DMS53 (cell line): ENCODE data around the gene KNDC1.
"Not testable (repeated sequence)": the region's sequence is repeated elsewhere in the genome, so short reads cannot be mapped to it uniquely, and the experiment has no call there.

ENCODE experiments used
- DNase-seq: peaks from one replicate; lab custom pipeline; 2025; lab: John Stamatoyannopoulos, UW

KNDC1 gene

DNA sequence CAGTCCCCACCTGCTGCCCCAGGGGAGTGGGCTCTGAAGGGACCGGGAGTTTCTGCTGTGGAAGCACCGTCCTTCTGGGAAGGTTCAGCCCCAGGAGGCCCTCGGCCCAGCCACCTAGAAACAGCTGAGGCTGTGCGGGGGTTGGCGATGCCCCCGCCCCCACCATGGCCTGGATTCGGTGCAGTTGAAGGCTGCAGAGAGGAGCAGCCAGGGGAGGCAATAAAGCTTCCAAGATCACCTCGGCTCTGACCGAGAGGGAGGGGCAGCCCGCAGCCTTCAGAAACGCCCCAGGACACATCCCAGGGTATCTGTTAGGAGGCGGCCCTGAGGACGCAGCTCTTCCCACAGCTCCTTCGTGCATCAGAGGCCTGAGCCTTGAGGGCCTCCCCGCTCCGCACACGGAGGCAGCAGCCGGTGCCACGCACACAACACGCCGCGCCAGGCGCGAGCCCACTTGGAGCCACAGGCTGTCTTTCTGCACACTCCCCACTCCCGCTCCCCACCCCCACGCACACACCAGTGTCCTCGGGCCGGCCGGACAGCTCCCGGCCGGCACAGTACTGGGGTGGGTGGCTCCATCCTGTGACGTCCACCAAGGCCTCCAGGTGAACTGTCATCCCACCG is 1.6 kb downstream of the KNDC1 start:
- no peak for DNase-seq

DNA sequence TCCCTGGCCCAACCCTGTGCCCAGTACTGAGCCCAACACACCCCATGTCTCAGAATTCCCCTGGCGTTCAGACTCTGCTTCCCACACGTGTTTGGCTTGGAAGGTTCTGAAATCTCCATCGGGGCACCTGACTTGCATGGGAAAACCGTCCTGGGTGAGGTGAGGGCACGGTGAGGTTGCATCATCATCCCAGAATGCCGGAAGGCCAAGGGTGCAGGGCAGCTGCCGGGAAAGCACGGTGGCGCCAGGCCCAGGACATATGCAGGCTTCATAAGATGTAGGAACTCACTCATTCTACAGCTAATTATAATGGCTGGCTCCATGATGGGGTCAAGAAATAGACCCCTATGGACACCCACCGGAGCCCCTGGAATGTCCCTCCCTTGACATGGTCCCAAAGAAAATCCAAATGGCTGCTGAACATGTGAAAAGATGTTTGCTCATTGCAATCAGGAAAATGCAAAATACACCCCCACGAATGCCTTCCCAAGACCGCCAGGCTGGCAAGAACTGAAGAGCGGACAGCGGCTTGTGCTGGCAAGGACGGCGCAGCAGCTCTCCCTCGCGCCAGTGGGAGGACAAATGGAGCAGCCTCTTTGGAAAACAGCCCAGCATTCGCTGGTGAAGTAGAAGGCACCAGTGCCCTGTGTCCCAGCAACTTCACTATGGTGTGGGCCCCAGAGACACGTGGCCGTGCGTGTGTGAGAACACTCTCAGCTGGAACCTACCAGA is 2.3 kb downstream of the KNDC1 start:
- DNase-seq = no peak

DNA sequence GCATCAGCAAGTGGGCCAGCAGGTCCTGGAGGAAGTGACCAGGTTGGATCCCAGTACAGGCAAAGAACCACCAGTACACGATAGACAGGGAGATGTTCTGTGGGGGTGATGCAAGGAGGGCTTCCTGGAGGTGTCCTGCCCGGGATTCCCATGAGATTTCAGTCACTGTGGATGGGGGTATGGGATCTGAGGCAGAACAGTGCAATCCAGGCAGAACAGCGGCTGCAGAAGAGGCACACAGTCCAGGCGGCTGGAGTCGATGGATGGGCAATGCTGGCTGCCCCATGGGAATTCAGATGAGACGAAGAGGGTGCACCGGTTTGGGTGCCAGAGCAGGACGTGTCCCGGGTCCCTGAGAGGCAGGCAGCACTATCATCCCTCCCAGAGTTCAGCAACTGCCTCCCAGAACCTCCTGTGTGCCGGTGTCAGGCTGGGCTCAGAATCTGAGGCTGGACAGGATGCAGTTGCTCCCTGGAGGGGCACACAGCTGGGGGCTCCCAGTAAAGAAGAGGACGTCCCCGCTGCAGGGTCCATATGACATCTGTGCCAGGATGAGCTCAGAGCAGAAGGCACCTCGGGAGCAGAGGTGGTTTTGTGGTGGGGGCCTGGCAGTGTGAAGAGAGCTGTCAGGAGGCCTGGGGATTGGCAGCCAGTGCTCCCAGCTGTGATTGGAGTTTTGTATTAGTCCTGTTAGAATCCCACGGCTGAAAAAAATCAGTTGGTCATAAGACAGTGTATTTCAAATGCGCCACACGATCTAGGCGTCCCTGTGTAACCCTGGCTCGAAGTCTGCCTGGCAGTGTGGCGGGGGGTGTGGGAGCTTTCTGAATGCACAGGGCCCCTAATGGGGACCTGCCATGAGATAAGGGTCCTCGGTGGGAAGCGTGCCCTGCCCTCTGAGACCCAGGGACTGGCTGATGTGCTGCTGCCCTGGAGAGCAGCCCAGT is 3.2 kb downstream of the KNDC1 start:
- DNase-seq = no peak

DNA sequence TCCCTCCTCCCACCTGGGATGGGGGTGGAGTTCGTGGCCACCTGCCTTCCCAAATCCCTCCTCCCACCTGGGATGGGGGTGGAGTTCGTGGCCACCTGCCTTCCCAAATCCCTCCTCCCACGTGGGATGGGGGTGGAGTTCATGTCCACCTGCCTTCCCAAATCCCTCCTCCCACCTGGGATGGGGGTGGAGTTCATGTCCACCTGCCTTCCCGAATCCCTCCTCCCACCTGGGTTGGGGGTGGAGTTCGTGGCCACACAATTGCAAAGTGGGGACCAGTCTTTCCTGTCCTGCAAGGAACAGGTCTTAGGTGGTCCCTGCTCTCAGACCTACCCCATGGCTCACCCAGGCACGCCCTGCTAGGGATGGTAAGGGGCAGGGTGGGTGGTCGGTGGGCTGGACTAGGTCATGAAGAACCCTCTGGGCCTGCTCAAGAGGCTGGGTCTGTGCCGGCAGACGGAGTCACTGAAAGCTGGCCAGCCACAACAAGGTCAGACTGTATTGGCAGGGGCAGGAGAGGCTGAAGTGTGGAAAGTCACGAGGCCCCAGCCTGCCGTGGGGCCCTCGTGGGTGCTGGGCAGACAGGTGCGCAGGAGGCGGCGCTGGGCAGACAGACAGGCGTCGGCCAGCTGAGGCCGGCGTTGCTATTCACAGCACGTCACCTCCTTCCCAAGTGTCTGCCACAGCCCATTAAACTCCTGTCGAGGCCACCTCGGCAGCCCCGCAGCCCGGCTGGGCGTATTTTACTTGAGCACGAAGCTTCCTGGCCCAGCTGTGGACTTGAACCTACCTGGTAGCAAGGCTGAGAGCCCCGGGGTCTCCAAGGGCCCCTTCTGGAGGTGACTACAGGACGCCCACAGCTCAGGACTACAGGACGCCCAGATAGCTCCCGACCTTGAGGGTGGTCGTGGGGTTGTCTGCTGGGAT is 4.1 kb downstream of the KNDC1 start:
- DNase-seq = no peak

DNA sequence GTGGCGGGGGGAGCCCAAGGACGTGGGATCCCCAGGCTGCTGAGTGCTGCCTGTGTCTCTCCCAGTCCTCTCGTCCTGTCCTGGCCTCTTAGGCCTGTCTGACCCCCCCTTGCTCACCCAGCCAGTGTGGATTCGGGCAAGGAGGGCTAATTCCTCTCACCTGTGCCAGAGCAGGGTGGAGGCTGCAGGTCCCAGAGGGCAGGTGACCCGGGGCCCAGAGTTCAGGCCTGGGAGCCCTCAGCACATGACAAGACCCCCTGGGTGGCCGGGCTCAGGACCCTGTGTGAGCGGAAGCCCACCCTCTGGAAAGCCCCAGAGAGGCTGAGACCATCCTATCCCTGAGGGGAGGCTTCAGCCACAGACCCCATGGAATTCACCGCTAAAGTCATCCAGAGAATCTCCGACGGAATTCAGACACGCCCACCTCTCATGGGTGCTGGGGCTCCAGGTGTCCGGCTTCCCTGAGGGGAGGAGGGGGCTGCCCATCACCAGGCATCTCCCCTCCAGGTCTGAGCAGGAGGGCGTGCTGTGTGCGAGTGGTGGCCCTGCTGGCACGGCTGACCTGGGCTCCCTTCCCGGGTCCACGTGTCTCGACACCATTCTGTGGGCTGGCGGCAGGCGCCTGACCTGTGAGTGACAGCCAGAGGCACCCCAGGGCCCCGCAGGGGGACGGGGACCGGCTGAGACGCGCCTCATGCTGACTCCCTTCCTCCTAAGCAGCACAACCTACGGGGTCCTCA is 5.0 kb downstream of the KNDC1 start:
- DNase-seq = no peak

DNA sequence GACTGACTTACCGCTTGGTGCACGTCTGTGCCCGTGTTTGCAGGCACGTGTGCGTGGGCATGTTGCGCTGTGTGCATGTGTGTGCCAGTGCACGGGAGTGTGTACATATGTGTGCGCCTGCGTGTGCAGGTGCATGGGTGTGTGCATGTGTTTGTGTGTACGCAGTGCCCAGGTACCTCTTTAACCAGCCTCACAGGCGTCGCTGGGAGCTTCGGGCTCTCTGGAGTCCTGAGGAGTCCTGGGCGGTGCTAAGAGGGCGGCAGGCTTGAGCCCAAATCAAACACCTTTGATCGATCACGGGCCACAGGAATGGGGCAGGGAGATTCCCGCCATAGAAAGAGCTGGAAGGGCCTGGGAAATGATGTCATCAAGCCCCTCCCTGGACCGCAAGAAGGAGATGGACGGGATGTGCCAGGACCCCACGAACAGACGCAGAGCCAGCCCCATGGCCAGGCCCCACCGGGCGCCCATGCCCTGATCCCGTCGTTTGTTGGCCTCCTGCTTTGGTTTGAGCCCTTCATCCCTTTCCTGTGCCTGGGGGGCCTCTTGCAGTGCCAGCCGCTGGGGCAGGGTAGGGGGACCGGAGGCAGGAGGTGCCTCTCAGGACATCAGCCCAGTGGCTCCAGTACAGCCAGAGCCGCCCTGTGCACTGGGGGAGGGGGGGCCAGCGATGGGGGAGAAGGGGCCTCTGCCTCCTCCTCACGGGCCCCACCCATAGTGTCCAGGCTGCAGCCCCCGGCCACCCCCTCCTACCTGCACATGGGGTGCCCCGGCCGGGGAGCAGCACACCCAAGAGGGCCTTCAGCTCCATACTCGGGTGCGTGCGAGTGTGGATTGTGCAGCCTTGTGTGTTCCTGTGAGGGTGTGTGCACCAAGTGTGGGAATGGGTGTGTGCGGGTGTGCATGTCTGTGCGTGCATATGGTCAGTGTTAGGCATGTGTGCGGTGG is 5.8 kb downstream of the KNDC1 start:
- no peak for DNase-seq

DNA sequence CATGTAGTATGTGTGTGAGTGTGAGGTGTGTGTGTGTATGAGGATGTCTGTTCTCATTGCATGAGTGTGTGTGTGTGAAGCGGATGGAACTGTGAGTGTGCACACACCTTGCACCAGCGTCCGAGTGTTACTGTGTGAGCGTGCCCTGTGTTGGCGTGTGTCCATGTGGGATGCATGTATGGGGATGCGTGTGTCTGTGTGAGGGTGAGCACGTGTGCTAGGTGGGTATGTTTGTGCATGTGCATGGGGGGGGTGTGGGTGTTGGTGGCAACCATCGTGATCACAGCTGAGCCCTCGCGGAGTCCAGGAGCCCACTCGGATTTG is 6.4 kb downstream of the KNDC1 start:
- DNase-seq = no peak

DNA sequence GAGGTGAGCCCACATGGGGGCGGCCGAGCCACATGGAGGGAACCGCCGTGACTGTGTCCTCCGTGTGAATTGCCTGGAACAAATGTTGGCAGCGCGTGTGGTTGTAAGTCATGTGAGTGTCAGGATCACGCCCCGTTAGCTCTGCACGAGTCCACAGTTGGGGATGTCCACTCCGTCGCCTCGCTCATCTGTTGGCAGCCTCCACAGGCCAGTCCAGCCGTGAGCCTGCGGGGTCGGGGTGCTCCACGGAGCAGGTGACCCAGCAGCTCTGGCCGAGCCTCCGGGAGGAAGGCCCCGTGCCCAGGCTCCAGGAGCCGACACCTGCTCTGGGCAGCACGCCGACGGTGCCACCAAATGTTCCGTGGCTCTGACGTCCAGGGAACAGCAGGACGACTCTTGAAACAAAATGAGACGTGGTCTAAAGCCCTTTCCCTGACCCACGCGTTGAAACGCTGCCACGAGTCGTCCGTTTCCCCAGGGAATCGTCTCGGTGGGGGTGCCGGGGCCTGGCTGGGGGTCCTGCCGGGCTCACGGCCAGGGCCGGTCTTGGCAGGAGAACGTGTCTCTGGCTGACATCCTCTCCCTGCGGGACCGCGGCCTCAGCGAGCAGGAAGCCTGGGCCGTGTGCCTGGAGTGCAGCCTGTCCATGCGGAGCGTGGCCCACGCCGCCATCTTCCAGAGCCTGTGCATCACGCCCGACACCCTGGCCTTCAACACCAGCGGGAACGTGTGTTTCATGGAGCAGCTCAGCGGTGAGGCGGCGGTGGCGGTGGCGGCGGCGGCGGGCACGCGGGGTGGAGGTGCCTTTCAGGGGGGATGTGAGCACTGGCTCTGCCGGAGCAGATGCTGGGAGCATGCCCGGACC is 7.0 kb downstream of the KNDC1 start:
- DNase-seq = no peak

DNA sequence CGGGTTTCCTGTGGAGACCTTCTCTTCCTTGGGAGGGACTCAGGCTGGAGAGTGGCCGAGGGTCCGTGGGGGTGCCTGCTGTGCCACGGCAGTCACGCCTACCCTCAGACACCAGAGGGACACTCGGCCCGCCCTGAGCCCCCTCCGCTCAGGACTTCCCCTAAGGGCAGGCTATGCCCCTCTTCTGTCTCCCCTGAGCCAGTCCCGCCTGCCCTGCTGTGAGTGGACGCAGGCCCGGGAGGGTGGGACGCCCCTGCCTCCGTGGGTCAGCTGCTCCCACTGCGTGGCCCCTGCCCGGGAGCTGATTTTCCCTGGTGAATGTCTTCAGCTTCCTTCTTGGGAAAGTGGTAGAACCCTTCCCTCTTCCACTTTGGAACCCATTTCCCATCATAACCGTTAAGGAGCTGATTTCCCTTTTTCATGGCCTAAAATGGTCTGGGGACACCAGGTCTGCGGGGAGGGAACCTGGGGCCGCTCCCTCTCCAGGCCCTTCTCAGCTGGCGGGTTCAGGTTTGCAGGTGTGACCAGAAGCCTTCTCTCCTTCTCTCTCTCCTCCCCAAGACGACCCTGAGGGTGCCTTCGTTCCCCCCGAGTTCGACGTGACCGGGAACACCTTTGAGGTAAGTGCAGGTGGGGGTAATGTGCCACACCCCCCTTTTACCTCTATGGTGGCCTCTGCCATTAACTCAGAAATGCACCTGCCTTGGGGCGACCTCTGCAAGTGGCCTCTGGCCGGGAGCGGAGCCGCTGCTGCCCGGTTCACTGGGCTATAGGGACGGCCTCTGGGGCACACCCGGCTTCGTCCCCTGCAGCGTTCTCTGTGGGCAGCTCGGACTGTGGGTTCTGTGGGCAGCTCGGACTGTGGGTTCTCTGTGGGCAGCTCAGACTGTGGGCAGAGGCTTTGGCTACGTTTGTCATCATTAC is 7.9 kb downstream of the KNDC1 start:
- DNase-seq = no peak

DNA sequence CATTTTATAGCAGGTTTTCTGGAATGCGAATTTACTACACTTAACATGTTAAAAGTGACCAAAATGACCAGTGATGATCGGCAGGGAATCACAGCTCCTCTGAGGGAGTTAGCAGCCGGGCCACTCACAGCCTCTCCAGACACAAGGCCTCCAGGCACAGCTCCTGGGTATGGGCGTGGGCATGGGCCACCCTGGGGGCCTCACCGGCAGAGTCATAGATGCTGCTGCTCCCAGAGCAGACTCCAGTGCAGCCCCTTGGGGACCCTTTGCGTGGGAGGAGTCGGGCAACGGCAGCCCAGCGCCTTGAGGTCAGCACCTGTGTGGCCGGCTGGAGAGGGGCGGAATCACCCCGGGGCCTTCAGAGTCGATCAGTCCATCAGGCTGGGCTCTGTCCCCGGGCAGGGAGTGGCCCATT is 8.6 kb downstream of the KNDC1 start:
- DNase-seq = no peak

DNA sequence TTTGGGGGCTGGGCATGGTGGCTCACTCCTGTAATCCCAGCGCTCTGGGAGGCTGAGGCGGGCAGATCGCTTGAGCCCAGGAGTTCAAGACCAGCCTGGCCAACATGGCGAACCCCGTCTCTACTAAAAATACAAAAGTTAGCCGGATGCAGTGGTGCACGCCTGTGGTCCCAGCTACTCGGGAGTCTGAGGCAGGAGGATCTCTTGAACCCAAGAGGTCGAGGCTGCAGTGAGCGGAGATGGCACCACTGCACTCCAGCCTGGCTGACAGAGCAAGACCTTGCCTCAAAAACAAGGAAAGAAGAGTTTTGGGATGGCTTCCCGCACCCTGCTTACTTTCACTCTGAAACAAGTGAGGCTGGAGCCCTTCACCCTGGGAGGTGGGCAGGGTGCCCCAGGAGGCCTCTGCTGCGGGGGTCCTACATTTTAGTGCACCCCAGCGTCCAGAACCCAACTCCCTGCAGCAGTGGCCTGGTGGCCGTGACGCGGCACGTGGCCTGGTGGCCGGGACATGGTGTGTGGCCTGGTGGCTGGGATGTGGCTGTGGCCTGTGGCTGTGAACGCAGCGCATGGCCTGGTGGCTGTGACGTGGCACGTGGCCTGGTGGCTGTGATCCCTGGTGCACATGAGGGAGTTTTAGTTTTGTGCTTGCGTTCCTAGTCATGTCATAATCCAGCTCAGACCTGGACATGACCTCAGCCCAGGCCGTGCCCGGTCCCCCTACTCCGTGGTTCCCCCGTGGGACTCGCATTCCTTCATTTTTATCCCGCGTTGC is 9.3 kb downstream of the KNDC1 start:
- DNase-seq = no peak

DNA sequence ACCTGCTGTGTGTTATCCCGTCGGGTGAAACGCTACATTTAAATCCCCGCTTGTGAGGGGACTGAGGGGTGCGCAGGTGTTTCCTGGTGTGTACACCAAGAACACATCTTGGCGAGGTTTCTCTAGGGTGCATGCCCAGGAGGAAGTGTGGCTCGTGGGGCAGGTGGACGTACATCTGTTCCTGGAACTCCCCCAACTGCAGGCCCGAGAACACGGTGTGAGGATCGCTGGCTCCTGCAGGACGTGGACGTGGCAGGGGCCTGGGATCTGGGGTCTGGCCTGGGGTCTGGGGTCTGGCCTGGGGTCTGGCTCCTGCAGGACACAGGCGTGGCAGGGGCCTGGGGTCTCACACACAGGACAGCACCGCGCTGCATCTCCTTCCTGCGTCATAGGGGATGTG is 10.1 kb downstream of the KNDC1 start:
- DNase-seq = no peak

DNA sequence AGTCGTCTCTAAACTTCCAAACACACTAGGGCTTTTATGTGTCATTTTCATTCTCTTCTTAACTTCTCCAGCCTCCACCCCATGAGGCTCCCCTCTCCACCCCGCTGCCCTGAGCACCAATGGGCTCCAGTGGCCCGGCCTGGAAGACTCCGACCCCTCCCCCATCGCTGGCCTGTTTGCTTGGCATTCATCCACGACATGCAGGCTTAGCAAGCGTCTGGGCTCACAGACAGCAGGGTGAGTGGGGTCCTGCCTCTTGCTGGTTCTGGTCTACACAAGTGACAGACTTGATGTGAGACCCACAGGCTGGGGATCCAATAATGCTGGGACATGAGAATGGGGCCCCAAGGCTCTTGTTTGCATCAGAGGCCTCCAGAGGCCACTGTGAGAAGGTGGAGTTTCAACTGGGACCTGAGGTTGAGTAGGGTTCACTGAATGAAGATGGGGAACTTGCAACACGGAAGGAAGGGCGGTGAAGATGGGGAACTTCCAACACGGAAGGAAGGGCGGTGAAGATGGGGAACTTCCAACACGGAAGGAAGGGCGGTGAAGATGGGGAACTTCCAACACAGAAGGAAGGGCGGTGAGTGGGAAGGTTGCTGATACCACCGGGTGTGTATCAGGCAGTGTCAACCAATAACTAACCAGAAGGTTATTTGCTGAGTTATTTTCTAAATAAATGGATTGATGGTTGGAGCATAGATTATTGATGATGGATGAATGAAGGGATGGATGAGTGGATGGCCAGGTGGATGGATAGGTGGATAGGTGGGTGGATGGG is 14.0 kb downstream of the KNDC1 start:
- no peak for DNase-seq

DNA sequence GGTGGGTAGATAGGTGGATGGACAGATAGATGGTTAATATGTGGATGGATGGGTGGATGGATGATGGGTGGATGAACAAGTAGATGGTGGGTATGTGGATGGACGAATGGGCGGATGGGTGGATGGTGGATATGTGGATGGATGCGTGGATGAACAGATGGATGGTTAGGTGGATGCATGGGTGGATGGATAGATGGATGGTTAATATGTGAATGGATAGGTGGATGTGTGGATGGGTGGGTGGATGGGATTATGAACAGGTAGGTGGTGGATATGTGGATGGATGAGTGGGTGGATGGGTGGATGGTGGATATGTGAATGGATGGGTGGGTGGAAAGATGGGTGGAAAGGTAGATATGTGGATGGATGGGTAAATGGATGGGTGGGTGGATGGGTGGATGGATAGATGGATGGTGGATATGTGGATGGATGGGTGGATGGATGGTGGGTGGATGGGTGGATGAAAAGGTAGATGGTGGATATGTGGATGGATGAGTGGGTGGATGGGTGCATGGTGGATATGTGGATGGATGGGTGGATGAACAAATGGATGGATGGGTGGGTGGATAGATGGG is 14.8 kb downstream of the KNDC1 start:
- DNase-seq = no peak

DNA sequence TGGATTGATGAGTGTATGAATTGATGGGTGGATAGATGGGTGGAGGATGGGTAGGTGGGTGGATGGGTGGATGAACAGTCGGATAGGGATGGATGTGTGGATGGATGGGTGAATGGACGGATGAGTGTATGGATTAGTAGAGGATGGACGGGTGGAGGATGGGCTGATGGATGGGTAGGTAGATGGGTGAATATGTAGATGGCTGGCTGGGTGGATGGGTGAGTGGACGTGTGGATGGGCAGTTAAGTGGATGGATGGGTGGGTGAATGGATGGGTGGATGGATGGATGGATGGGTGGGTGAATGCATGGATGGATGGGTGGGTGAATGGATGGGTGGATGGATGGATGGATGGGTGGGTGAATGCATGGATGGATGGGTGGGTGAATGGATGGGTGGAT is 15.6 kb downstream of the KNDC1 start:
- not testable (repeated sequence) for DNase-seq

DNA sequence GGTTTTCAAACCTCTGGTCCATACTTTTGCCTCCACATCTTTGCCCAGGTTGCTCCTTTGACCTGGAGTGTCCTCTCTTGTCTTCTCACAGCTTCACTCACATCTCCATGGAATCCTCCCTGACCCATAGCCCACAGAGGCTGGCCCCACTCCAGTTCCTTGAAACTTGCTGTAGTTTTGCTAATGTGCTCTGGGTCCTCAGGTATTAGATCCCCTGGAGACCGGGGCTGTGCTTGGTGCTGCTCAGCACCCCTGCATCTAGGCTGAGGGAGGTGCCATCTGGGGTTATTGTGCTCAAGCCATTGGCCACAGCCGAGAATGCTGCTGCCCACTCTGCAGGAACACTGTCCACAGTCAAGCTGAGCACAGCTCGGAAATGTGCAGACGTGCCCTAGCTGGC is 16.5 kb downstream of the KNDC1 start:
- no peak for DNase-seq
